Neuron (in vitro differentiated cells): ENCODE results near the gene RPS27A.
"Not testable (repeated sequence)": the region's sequence is repeated elsewhere in the genome, so short reads cannot be mapped to it uniquely, and the experiment has no call there.

Experiments used
- H2AFZ ChIP-seq: one replicate; pipeline ENCODE4 v1.6.1; 2013; ENCODE audit warnings: low read depth, mild to moderate bottlenecking, inconsistent platforms, low read length, moderate library complexity
- H3K27me3 ChIP-seq: one replicate; pipeline ENCODE4 v1.6.1; 2013; ENCODE audit warnings: low read length; ENCODE audit not compliant: insufficient read depth
- H3K36me3 ChIP-seq: one replicate; pipeline ENCODE4 v1.6.1; 2013; ENCODE audit warnings: low read length; ENCODE audit not compliant: insufficient read depth
- H3K4me1 ChIP-seq: one replicate; pipeline ENCODE4 v1.6.1; 2013; ENCODE audit warnings: low read length; ENCODE audit not compliant: insufficient read depth
- H3K4me3 ChIP-seq: 2 replicates; pipeline ENCODE4 v1.5.1; 2013; ENCODE audit warnings: mild to moderate bottlenecking, low read length, moderate library complexity
- H3K9me3 ChIP-seq: one replicate; pipeline ENCODE4 v1.6.1; 2013; ENCODE audit warnings: low read length

Gene RPS27A

GRCh38 chr2:55252832-55253231, 20.3 kb downstream of the RPS27A start:
- Histone ChIP-seq H3K4me1 (no peaks in the 10 kb centered on the region), H3K27me3 (no peaks in the 10 kb centered on the region), H3K4me3 (no peak overlapping the region), H3K36me3 (peaks cover 50% of the 10 kb centered on the region), H3K9me3 (no peaks in the 10 kb centered on the region), H2AFZ (no peak overlapping the region)

GRCh38 chr2:55259586-55259985, 27.1 kb downstream of the RPS27A start:
- H3K4me1 ChIP-seq: not testable (repeated sequence)
- peaks cover 44% of the 10 kb centered on the region for H3K36me3 ChIP-seq

GRCh38 chr2:55268288-55268906, 35.9 kb downstream of the RPS27A start:
- peaks cover 10% of the 10 kb centered on the region for H3K4me1 ChIP-seq
- H3K36me3 ChIP-seq: peaks cover 23% of the 10 kb centered on the region
- peak overlapping the region; percentile 99 for H2AFZ ChIP-seq
- peak overlapping the region; percentile 57 for H3K4me3 ChIP-seq
- no peaks in the 10 kb centered on the region for H3K27me3 ChIP-seq
- H3K9me3 ChIP-seq: no peaks in the 10 kb centered on the region

More at GRCh38 chr2:55259586-55259985, 27.1 kb downstream of the RPS27A start:
- H3K4me3 ChIP-seq, H3K27me3 ChIP-seq, H2AFZ ChIP-seq, H3K9me3 ChIP-seq: not testable (repeated sequence)

- Histone ChIP-seq H3K36me3 (peaks cover 17% of the 10 kb centered on the region), H3K27me3 (no peaks in the 10 kb centered on the region), H3K4me3 (peak within 1 kb of the TSS; percentile 57)
Measured at GRCh38 chr2:55268907-55269644, 36.6 kb downstream of the RPS27A start, which contains the start of gene MTIF2. Gene MTIF2, minus strand, starts transcription at chr2:55269231. Its CDS starts 5,373 bp downstream, at chr2:55263858.

GRCh38 chr2:55269645-55269990, 37.1 kb downstream of the RPS27A start:
- Histone ChIP-seq H3K4me3 (peak overlapping the region; percentile 57), H3K4me1 (peaks cover 10% of the 10 kb centered on the region), H3K9me3 (no peaks in the 10 kb centered on the region), H3K27me3 (no peaks in the 10 kb centered on the region), H3K36me3 (peaks cover 12% of the 10 kb centered on the region), H2AFZ (peak overlapping the region; percentile 99)

More at GRCh38 chr2:55268907-55269644, 36.6 kb downstream of the RPS27A start, which contains the start of gene MTIF2:
- Histone ChIP-seq H3K9me3 (no peaks in the 10 kb centered on the region), H3K4me1 (peaks cover 10% of the 10 kb centered on the region), H2AFZ (peak within 1 kb of the TSS; percentile 99)

GRCh38 chr2:55274346-55274745, 41.9 kb downstream of the RPS27A start:
- not testable (repeated sequence) for H2AFZ ChIP-seq, H3K4me3 ChIP-seq, H3K4me1 ChIP-seq, H3K9me3 ChIP-seq, H3K27me3 ChIP-seq, H3K36me3 ChIP-seq

GRCh38 chr2:55277310-55277709, 44.8 kb downstream of the RPS27A start:
- Histone ChIP-seq H3K4me3 (no peak overlapping the region), H3K27me3 (no peaks in the 10 kb centered on the region), H3K4me1 (peaks cover 9% of the 10 kb centered on the region), H3K36me3 (peaks cover 5% of the 10 kb centered on the region), H2AFZ (no peak overlapping the region), H3K9me3 (peaks cover under 1% of the 10 kb centered on the region)

- not testable (repeated sequence) for H3K27me3 ChIP-seq, H3K4me1 ChIP-seq, H3K9me3 ChIP-seq
- Histone ChIP-seq H3K36me3 (peaks cover 10% of the 10 kb centered on the region), H2AFZ (peak overlapping the region; percentile 46), H3K4me3 (peak overlapping the region; percentile 25)
Measured at GRCh38 chr2:55279214-55279835, 46.8 kb downstream of the RPS27A start.

- not testable (repeated sequence) for H3K27me3 ChIP-seq, H3K9me3 ChIP-seq, H3K4me1 ChIP-seq, H3K4me3 ChIP-seq
- Histone ChIP-seq H3K36me3 (peaks cover 10% of the 10 kb centered on the region), H2AFZ (peak overlapping the region; percentile 10)
Measured at GRCh38 chr2:55279859-55280424, 47.5 kb downstream of the RPS27A start.

GRCh38 chr2:55280851-55281546, 48.5 kb downstream of the RPS27A start:
- H3K4me3 ChIP-seq, H2AFZ ChIP-seq, H3K4me1 ChIP-seq, H3K27me3 ChIP-seq, H3K9me3 ChIP-seq: not testable (repeated sequence)
- peaks cover 13% of the 10 kb centered on the region for H3K36me3 ChIP-seq

GRCh38 chr2:55282110-55282917, 49.8 kb downstream of the RPS27A start:
- Histone ChIP-seq H3K4me3 (no peak overlapping the region), H3K4me1 (peaks cover 9% of the 10 kb centered on the region), H3K36me3 (peaks cover 15% of the 10 kb centered on the region), H3K27me3 (no peaks in the 10 kb centered on the region), H3K9me3 (peaks cover 6% of the 10 kb centered on the region), H2AFZ (no peak overlapping the region)

GRCh38 chr2:55283083-55283482, 50.6 kb downstream of the RPS27A start:
- Histone ChIP-seq H3K4me1 (peaks cover 9% of the 10 kb centered on the region), H3K4me3 (no peak overlapping the region), H3K36me3 (peaks cover 19% of the 10 kb centered on the region), H3K9me3 (peaks cover 6% of the 10 kb centered on the region), H3K27me3 (no peaks in the 10 kb centered on the region), H2AFZ (no peak overlapping the region)
